Activated CD4-positive, CD25-positive, alpha-beta regulatory T cell treated with anti-CD3 and anti-CD28 coated beads, Interleukin-2, amount 50 U/mL, for 24 hours (primary cell): ENCODE data around the gene NKD1.

Experiments used
- ATAC-seq, 2 donors: fragments of 150-1000 bp; cut with Tn5 transposase; one replicate each; pipeline ENCODE4 v1.10.0; 2021; ENCODE audit warnings: mild to moderate bottlenecking in 1 of 2, moderate library complexity in 1 of 2

NKD1 gene

GRCh38 chr16:50631985-50632576 is 83.9 kb downstream of the NKD1 start:
- no peak for ATAC-seq

- no peak for ATAC-seq
These were observed 85.0 kb downstream of the NKD1 start for GRCh38 chr16:50632927-50633800.

- ATAC-seq: no peak
These were observed 85.9 kb downstream of the NKD1 start for GRCh38 chr16:50634090-50634489.

GRCh38 chr16:50634947-50635346 is 86.8 kb downstream of the NKD1 start:
- ATAC-seq: no peak

- ATAC-seq: peak in 1 of 2 donors; percentile 45
These were observed 87.6 kb downstream of the NKD1 start for GRCh38 chr16:50635505-50636392.

- no peak for ATAC-seq
These were observed 88.7 kb downstream of the NKD1 start for GRCh38 chr16:50636753-50637374.

- ATAC-seq: no peak
These were observed 89.8 kb downstream of the NKD1 start for GRCh38 chr16:50637716-50638602.

- ATAC-seq: no peak
These were observed 90.8 kb downstream of the NKD1 start for GRCh38 chr16:50638816-50639670.

GRCh38 chr16:50640391-50640790 is 92.2 kb downstream of the NKD1 start:
- ATAC-seq: no peak

GRCh38 chr16:50640919-50641817 is 93.0 kb downstream of the NKD1 start:
- ATAC-seq: no peak

- no peak for ATAC-seq
These were observed 93.6 kb downstream of the NKD1 start for GRCh38 chr16:50641818-50642187.

GRCh38 chr16:50642349-50642748 is 94.2 kb downstream of the NKD1 start:
- ATAC-seq: peak; percentile 66 to 72

- ATAC-seq: no peak
These were observed 95.0 kb downstream of the NKD1 start for GRCh38 chr16:50643192-50643591.

- no peak for ATAC-seq
These were observed 96.0 kb downstream of the NKD1 start for GRCh38 chr16:50644245-50644644.

GRCh38 chr16:50644729-50645128 is 96.5 kb downstream of the NKD1 start:
- ATAC-seq: no peak

- no peak for ATAC-seq
These were observed 97.5 kb downstream of the NKD1 start for GRCh38 chr16:50645563-50646220.

- no peak for ATAC-seq
These were observed 98.1 kb downstream of the NKD1 start for GRCh38 chr16:50646345-50646744.

GRCh38 chr16:50651835-50652438 is 103.7 kb downstream of the NKD1 start:
- ATAC-seq: no peak
